ENCODE results near the gene GCA.

GCA gene

GRCh38 chr2:162298669-162299335, 45.1 kb upstream of the GCA start:
- DNase-seq (ENCODE audit: low read depth in 1 of 2, low spot score in 1 of 2), result no peak
- H3K4me3 ChIP-seq (replicated peaks; ENCODE audit: insufficient read depth, low read length), result no peak overlapping the region
- H3K27ac ChIP-seq (replicated peaks), result no peak overlapping the region
- no peak for TF ChIP-seq GABPA (IDR thresholded peaks at IDR 0.05; ENCODE audit: low read depth)
- TF ChIP-seq REST (IDR thresholded peaks at IDR 0.05; ENCODE audit: insufficient replicate concordance, low read depth), result no peak
- TF ChIP-seq SPI1 (IDR thresholded peaks at IDR 0.05; ENCODE audit: borderline replicate concordance, low read depth), result no peak
- no peak for TF ChIP-seq POLR2AphosphoS5 (IDR thresholded peaks at IDR 0.05; ENCODE audit: low read depth)
- TF ChIP-seq, protein P1, sequence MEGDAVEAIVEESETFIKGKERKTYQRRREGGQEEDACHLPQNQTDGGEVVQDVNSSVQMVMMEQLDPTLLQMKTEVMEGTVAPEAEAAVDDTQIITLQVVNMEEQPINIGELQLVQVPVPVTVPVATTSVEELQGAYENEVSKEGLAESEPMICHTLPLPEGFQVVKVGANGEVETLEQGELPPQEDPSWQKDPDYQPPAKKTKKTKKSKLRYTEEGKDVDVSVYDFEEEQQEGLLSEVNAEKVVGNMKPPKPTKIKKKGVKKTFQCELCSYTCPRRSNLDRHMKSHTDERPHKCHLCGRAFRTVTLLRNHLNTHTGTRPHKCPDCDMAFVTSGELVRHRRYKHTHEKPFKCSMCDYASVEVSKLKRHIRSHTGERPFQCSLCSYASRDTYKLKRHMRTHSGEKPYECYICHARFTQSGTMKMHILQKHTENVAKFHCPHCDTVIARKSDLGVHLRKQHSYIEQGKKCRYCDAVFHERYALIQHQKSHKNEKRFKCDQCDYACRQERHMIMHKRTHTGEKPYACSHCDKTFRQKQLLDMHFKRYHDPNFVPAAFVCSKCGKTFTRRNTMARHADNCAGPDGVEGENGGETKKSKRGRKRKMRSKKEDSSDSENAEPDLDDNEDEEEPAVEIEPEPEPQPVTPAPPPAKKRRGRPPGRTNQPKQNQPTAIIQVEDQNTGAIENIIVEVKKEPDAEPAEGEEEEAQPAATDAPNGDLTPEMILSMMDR (IDR thresholded peaks at IDR 0.05; ENCODE audit: insufficient read depth, low read length), result no peak
- H3K27me3 ChIP-seq (ENCODE audit: insufficient read depth, poor library complexity, severe bottlenecking), result no peaks in the 10 kb centered on the region

GRCh38 chr2:162300266-162300665, 43.7 kb upstream of the GCA start:
- Histone ChIP-seq H3K27ac (replicated peaks) (no peak overlapping the region), H3K4me3 (replicated peaks; ENCODE audit: insufficient read depth, low read length) (no peak overlapping the region), H3K27me3 (ENCODE audit: insufficient read depth, poor library complexity, severe bottlenecking) (no peaks in the 10 kb centered on the region)
- no peak for DNase-seq (ENCODE audit: low read depth in 1 of 2, low spot score in 1 of 2)
- TF ChIP-seq SPI1 (IDR thresholded peaks at IDR 0.05; ENCODE audit: borderline replicate concordance, low read depth), result no peak
- no peak for TF ChIP-seq POLR2AphosphoS5 (IDR thresholded peaks at IDR 0.05; ENCODE audit: low read depth)
- TF ChIP-seq GABPA (IDR thresholded peaks at IDR 0.05; ENCODE audit: low read depth), result no peak
- no peak for TF ChIP-seq REST (IDR thresholded peaks at IDR 0.05; ENCODE audit: insufficient replicate concordance, low read depth)
- TF ChIP-seq, protein P1 (IDR thresholded peaks at IDR 0.05; ENCODE audit: insufficient read depth, low read length), result no peak

GRCh38 chr2:162301151-162301804, 42.7 kb upstream of the GCA start:
- H3K27ac ChIP-seq (replicated peaks), result no peak overlapping the region
- no peaks in the 10 kb centered on the region for H3K27me3 ChIP-seq (ENCODE audit: insufficient read depth, poor library complexity, severe bottlenecking)
- DNase-seq (ENCODE audit: low read depth in 1 of 2, low spot score in 1 of 2), result peak in 1 of 2 experiments; percentile 55
- H3K4me3 ChIP-seq (replicated peaks; ENCODE audit: insufficient read depth, low read length), result no peak overlapping the region
- TF ChIP-seq SPI1 (IDR thresholded peaks at IDR 0.05; ENCODE audit: borderline replicate concordance, low read depth), result no peak
- TF ChIP-seq, protein P1 (IDR thresholded peaks at IDR 0.05; ENCODE audit: insufficient read depth, low read length), result peak; percentile 49
